HCT116 (cell line): ENCODE data around the gene PPP2R5C. TPM values are rescaled to one million over a fixed set of nuclear protein-coding genes. Genes with fewer than 3 reads are reported as not detected.

Experiments
- ATAC-seq: fragments of 200-7000 bp; cut with Tn5 transposase; 2 replicates; pipeline ENCODE4 v1.9.1; 2020; ENCODE audit warnings: mild to moderate bottlenecking, moderate library complexity
- BruUV-seq: library from RNA; stranded (reverse); fragments of 400-500 nt; replicated peaks from 2 replicates; lab custom pipeline; 2021; lab: Mats Ljungman, UMichigan
- CTCF ChIA-PET: fragments of 300-600 bp; sonication (Branson Sonifier 250); formaldehyde crosslinking; loops from one replicate; lab custom pipeline; 2021; ENCODE audit warnings: antibody characterized with exemption; lab: Charles Lee
- POLR2A ChIA-PET: fragments of 300-600, 350-600 bp; sonication (Branson Sonifier 250); formaldehyde crosslinking; loops from one replicate; lab custom pipeline; 2021; ENCODE audit warnings: antibody characterized with exemption; lab: Charles Lee
- RAD21 ChIA-PET, 2 experiments: fragments of 300-600 bp; sonication (Branson Sonifier 250); formaldehyde crosslinking; loops; one replicate each; lab custom pipeline; 2023; ENCODE audit warnings: low total read pairs in 2 of 2; ENCODE audit not compliant: uncharacterized antibody in 2 of 2, unreplicated experiment in 2 of 2, low non-redundant PET in 1 of 2; lab: Charles Lee
- DNase-seq: peaks from one replicate; pipeline ENCODE4 v3.0.0-alpha.2; 2010; ENCODE audit warnings: low read depth, low spot score
- H2AFZ ChIP-seq: fragments of 200-600 bp; shearing (Covaris generic), sonication (generic); 2 replicates; pipeline ENCODE4 v1.6.1; 2017; ENCODE audit warnings: low read depth, mixed run types, mixed read lengths, antibody characterized with exemption, low read length; ENCODE audit not compliant: poor library complexity, severe bottlenecking
- H3K27ac ChIP-seq: 2 replicates; pipeline ENCODE4 v1.5.1; 2012; ENCODE audit warnings: low read depth, low read length
- H3K27me3 ChIP-seq: fragments of 200-600 bp; sonication (generic); 2 replicates; pipeline ENCODE4 v1.6.1; 2016; ENCODE audit warnings: mixed run types, low read length, mixed read lengths; ENCODE audit not compliant: insufficient read depth
- H3K36me3 ChIP-seq, 2 experiments: fragments of 200-500 bp in 1 of 2; fragments of 200-600 bp in 1 of 2; sonication (Bioruptor generic) in 1 of 2; sonication (generic) in 1 of 2; 2 replicates each; pipeline versions ENCODE4 v1.5.1 to v1.6.1; 2014 to 2016; ENCODE audit warnings: low read length in 2 of 2, inconsistent platforms in 1 of 2, mixed read lengths in 1 of 2, mixed run types in 1 of 2; ENCODE audit not compliant: insufficient read depth in 2 of 2, control insufficient read depth in 1 of 2
- H3K4me1 ChIP-seq, 2 experiments: fragments of 200-600 bp in 1 of 2; sonication (generic) in 1 of 2; 2 replicates each; pipeline versions ENCODE4 v1.5.1 to v1.6.1; 2012 to 2017; ENCODE audit warnings: low read length in 2 of 2, inconsistent platforms in 1 of 2, mild to moderate bottlenecking in 1 of 2, mixed read lengths in 1 of 2, mixed run types in 1 of 2, moderate library complexity in 1 of 2; ENCODE audit not compliant: insufficient read depth in 2 of 2, control insufficient read depth in 1 of 2
- H3K4me2 ChIP-seq: fragments of 200-600 bp; sonication (generic); 2 replicates; pipeline ENCODE4 v1.6.1; 2017; ENCODE audit warnings: mixed run types, low read length, mixed read lengths
- H3K4me3 ChIP-seq, 2 experiments: fragments of 200-600 bp in 1 of 2; sonication (generic) in 1 of 2; replicated peaks in 1 of 2; 2 replicates each; pipeline ENCODE4 v1.5.1; 2011 to 2016; ENCODE audit warnings: low read length in 2 of 2, control low read depth in 1 of 2, low read depth in 1 of 2, mild to moderate bottlenecking in 1 of 2, mixed read lengths in 1 of 2, mixed run types in 1 of 2
- H3K79me2 ChIP-seq: fragments of 200-600 bp; sonication (generic); 2 replicates; pipeline ENCODE4 v1.6.1; 2017; ENCODE audit warnings: mild to moderate bottlenecking, mixed run types, low read length, moderate library complexity, mixed read lengths; ENCODE audit not compliant: insufficient read depth
- H3K9ac ChIP-seq: fragments of 200-600 bp; sonication (generic); 2 replicates; pipeline ENCODE4 v1.6.1; 2016; ENCODE audit warnings: low read length, mixed read lengths
- H3K9me2 ChIP-seq: fragments of 200-600 bp; sonication (generic), shearing (Covaris generic); 2 replicates; pipeline ENCODE4 v1.6.1; 2017; ENCODE audit warnings: mixed run types, mild to moderate bottlenecking, moderate library complexity; ENCODE audit not compliant: insufficient read depth
- H3K9me3 ChIP-seq, 2 experiments: fragments of 200-500 bp in 1 of 2; fragments of 200-600 bp in 1 of 2; sonication (Bioruptor generic) in 1 of 2; sonication (generic) in 1 of 2; 2 replicates each; pipeline ENCODE4 v1.6.1; 2014 to 2017; ENCODE audit warnings: low read length in 2 of 2, mixed read lengths in 2 of 2, inconsistent platforms in 1 of 2, low read depth in 1 of 2, mild to moderate bottlenecking in 1 of 2, mixed run types in 1 of 2, moderate library complexity in 1 of 2; ENCODE audit not compliant: control insufficient read depth in 1 of 2, insufficient read depth in 1 of 2
- H4K20me1 ChIP-seq: fragments of 200-600 bp; sonication (generic), shearing (Covaris generic); 2 replicates; pipeline ENCODE4 v1.6.1; 2017; ENCODE audit warnings: mixed run types, mild to moderate bottlenecking, moderate library complexity; ENCODE audit not compliant: insufficient read depth
- ATF3 ChIP-seq: IDR thresholded peaks from 2 replicates; pipeline ENCODE4 v1.6.1; 2012
- CTCF ChIP-seq, 3 experiments: fragments of 200-600 bp in 1 of 3; sonication (generic) in 1 of 3; IDR thresholded peaks in 2 of 3; conservative IDR thresholded peaks in 1 of 3; 2 replicates each; pipeline ENCODE4 v1.5.1; 2012 to 2017; ENCODE audit warnings: low read depth in 2 of 3, low read length in 2 of 3, antibody characterized with exemption in 1 of 3, borderline replicate concordance in 1 of 3, control low read depth in 1 of 3, mild to moderate bottlenecking in 1 of 3, mixed read lengths in 1 of 3, mixed run types in 1 of 3, moderate library complexity in 1 of 3; ENCODE audit not compliant: insufficient read depth in 1 of 3
- EGR1 ChIP-seq: IDR thresholded peaks from 2 replicates; pipeline ENCODE4 v1.6.1; 2012; ENCODE audit warnings: low read depth
- ELF1 ChIP-seq: IDR thresholded peaks from 2 replicates; pipeline ENCODE4 v1.6.1; 2012; ENCODE audit warnings: low read depth, borderline replicate concordance
- EZH2 ChIP-seq: fragments of 200-600 bp; sonication (generic); IDR thresholded peaks from 2 replicates; pipeline ENCODE4 v1.6.1; 2017; ENCODE audit warnings: antibody characterized with exemption, mixed run types
- EZH2phosphoT487 ChIP-seq: fragments of 200-600 bp; IDR thresholded peaks from 2 replicates; pipeline ENCODE4 v1.6.1; 2018; ENCODE audit warnings: antibody characterized with exemption, borderline replicate concordance
- FOSL1 ChIP-seq: IDR thresholded peaks from 2 replicates; pipeline ENCODE4 v1.6.1; 2012; ENCODE audit warnings: low read depth
- POLR2AphosphoS5 ChIP-seq: IDR thresholded peaks from 2 replicates; pipeline ENCODE4 v1.6.1; 2011; ENCODE audit warnings: mild to moderate bottlenecking, low read depth, low read length, moderate library complexity
- RAD21 ChIP-seq: IDR thresholded peaks from 2 replicates; pipeline ENCODE4 v1.6.1; 2012; ENCODE audit warnings: low read depth, mild to moderate bottlenecking
- REST ChIP-seq: IDR thresholded peaks from 2 replicates; pipeline ENCODE4 v1.6.1; 2012; ENCODE audit warnings: low read depth
- SP1 ChIP-seq: IDR thresholded peaks from 2 replicates; pipeline ENCODE4 v1.6.1; 2012; ENCODE audit warnings: low read depth
- SRF ChIP-seq: IDR thresholded peaks from 2 replicates; pipeline ENCODE4 v1.6.1; 2012; ENCODE audit warnings: low read depth
- YY1 ChIP-seq: IDR thresholded peaks from 2 replicates; pipeline ENCODE4 v1.6.1; 2011; ENCODE audit warnings: low read length, low read depth, moderate library complexity, mild to moderate bottlenecking; ENCODE audit not compliant: insufficient replicate concordance; ENCODE audit errors: extremely low read depth
- intact Hi-C: fragments of 100-400 bp; cut with micrococcal nuclease; formaldehyde crosslinking; loops from 2 replicates; pipeline ENCODE4 v1.10.0; 2022
- total RNA-seq: library from RNA; stranded (reverse); gene quantifications from one replicate; pipeline ENCODE4 v1.2.1, GENCODE V29; 2021; ENCODE audit not compliant: unreplicated experiment

PPP2R5C gene
- total RNA-seq, 1 experiment from 2014 or later = 117 TPM

- DNase-seq = no peak
- POLR2A ChIA-PET = interaction anchor here (1.1 kb wide), 1 partner anchor 16 kb away, joined by 4 read pairs; no protein-coding TSS in a partner anchor
- Histone ChIP-seq H3K36me3 (no peaks in the 10 kb centered on the region), H3K4me2 (no peak overlapping the region), H3K9ac (no peak overlapping the region), H3K27ac (no peak overlapping the region), H3K27me3 (no peaks in the 10 kb centered on the region), H4K20me1 (0 out of 2 replicates have a peak, but pooled peaks cover 8% of the 10 kb centered on the region), H3K9me3 (no peaks in the 10 kb centered on the region), H3K79me2 (peaks cover 94% of the 10 kb centered on the region), H3K9me2 (no peaks in the 10 kb centered on the region), H3K4me1 (no peaks in the 10 kb centered on the region), H3K4me3 (no peak overlapping the region), H2AFZ (no peak overlapping the region)
- intact Hi-C loops = no loop called here
- BruUV-seq = no TSS peak
- CTCF ChIA-PET = no interaction called here
- RAD21 ChIA-PET = no interaction called here
- ATAC-seq = no peak
- TF ChIP-seq EZH2 = no peak
- no peak for TF ChIP-seq POLR2AphosphoS5
- no peak for TF ChIP-seq EGR1
- no peak for TF ChIP-seq CTCF (IDR thresholded peaks at IDR 0.05 in 2 of 3, conservative IDR thresholded peaks at IDR 0.05 in 1 of 3; ENCODE audit: borderline replicate concordance in 1 of 3, insufficient read depth in 1 of 3, low read depth in 2 of 3, low read length in 2 of 3)
- no peak for TF ChIP-seq RAD21
- no peak for TF ChIP-seq REST
- no peak for TF ChIP-seq SRF
- no peak for TF ChIP-seq YY1
- no peak for TF ChIP-seq SP1
- no peak for TF ChIP-seq ELF1
- TF ChIP-seq ATF3 = no peak
- no peak for TF ChIP-seq FOSL1
- no peak for TF ChIP-seq EZH2phosphoT487
Measured at GRCh38 chr14:101825797-101826196, 64.3 kb downstream of the PPP2R5C start.
